Measurements from ENCODE around the gene TTC6.

The TTC6 gene

DNA sequence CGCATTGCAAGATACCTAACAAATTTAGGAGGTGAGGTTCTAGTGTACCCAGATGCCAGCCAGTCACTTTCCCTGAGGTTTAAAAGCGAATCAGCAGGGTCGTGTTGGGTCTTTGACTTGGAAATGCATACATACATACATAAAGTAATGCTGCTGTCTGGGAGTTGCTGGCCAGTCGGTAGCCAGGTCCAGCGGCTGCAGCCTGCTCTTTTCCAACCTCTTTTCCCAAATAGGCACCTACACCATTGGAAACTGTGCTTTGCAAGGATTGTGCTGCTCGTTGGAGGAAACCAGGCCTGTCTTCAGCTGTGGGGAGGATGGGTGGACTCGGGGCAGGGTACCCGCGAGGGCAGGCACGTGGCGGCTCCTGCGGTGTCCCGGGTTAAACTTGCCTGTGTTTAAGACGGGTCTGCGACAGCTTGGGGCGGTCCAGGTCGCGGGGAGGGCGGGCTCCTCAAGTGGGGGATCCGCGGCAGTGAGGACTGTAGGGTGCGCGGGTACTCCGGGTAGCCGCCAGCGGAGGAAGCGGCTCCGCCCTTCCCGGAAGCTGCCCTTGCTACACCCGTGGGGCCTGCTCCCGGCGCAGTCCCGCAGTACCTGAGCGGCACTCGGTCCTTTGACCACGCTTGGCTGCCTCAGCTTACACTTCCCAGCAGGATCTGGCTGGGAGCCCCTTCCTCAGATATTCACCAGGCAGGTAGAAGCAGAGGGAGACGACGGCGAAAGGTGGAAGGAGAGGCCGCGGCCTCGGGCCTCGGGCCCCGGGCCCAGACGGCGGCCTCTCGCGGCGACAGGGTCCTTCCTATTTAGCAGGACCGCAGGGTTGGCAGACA is 2.7 kb downstream of the TTC6 start:
- DNase-seq (no peak), ATAC-seq (no peak)

GRCh38 chr14:37598747-37599506 is 3.5 kb downstream of the TTC6 start:
- ATAC-seq (no peak), DNase-seq (no peak)

DNA sequence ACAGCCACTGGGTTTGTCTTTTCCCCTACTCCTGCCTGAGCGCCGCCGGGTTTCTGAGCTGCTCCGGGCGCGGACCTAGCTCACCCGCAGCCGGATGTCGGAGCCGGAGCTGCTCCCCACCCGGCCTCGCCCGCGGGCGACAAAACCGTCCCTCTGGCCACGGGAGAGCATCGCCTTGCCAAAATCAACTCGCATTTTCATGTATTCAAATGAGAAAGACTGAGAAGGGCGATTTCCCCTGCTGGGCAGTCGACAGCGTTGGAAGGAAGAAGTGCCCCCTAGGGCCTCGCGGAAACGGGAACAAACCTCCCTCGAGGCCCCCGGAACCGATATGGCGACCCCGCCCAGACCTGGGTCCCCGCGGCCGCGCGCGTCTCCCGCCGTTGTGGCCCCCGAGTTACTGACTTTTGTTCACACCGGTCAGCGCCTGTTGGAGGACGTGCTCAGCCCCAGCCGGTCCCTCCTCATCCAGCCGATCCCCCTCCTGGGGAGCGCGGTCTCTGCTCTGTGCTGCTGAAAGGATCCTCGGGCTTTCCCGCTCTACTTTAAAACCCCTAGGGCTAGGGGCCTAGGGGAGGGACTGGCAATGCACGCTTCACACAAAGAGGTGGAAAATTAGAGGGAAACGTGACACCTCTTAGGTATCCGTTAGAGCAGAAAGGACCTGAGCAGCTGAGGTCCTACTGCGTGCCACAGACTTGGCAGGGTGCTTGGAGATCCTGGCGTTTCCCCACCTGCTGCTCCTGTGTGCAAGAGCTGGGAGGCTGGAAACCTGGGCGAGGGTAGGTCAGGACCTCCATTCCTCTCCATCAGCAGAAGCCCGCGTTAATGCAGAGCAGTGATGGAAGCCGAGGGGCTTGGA is 4.3 kb downstream of the TTC6 start:
- DNase-seq (no peak), ATAC-seq (no peak)

GRCh38 chr14:37600880-37601741 is 5.7 kb downstream of the TTC6 start:
- no peak for DNase-seq
- no peak for ATAC-seq

- DNase-seq = no peak
- no peak for ATAC-seq
Observed at GRCh38 chr14:37601865-37602264, 6.4 kb downstream of the TTC6 start.

- ATAC-seq = no peak
- no peak for DNase-seq
Observed at GRCh38 chr14:37602605-37603453, 7.4 kb downstream of the TTC6 start.

GRCh38 chr14:37603688-37604251 is 8.3 kb downstream of the TTC6 start:
- no peak for DNase-seq
- ATAC-seq = no peak

DNA sequence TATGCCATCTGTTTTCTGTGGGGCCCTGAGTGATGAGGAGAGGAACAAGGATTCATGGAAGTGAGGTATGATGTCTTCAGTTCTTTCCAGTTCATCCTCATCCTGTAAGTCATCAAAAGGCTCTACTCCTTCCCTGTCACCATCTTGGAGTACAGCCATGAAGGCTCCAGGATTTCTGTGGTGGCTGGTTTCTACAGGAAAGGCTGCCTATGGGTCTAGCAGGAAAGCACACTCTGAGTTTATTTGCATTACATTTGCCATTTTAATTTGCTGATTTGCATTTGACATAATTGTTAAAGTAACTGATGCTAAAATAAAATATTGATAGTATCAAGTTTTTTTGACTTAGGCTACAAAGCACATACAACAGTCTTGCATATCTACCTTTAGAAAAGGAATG is 11.2 kb downstream of the TTC6 start:
- ATAC-seq (no peak), DNase-seq (no peak)

GRCh38 chr14:37608649-37609048 is 13.2 kb downstream of the TTC6 start:
- ATAC-seq (no peak), DNase-seq (no peak)

- DNase-seq = no peak
- ATAC-seq = no peak
Observed at GRCh38 chr14:37610945-37611523, 15.6 kb downstream of the TTC6 start.

DNA sequence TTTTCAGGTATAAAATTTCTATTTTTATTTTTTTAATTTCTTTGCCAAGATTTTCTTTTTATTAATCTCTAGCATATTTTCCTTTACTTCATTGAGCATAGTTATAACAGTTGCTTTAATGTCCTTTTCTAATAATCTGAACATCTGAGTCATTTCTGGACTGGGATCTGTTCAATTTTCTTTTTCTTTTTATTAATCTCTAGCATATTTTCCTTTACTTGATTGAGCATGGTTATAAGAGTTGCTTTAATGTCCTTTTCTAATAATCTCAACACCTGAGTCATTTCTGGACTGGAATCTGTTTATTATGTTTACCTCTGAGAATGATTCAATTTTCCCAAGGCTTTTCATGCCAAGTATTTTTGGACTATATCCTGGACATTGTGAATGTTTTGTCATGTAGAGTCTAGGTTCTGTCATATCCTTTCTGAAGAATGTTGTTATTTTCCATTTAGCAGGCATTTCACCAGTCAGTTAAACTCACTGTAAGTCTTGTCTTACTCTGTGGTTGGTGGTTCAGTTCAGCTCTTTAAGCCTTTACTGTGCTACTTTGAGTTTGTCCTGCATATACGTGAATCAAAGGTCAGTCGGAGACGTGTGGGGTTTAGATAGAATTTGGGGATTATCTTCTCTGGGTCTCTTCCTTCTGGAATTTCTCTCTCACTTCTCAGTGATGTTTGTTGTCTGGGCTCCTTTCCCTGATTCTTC is 20.3 kb downstream of the TTC6 start:
- ATAC-seq (no peak), DNase-seq (no peak)

DNA sequence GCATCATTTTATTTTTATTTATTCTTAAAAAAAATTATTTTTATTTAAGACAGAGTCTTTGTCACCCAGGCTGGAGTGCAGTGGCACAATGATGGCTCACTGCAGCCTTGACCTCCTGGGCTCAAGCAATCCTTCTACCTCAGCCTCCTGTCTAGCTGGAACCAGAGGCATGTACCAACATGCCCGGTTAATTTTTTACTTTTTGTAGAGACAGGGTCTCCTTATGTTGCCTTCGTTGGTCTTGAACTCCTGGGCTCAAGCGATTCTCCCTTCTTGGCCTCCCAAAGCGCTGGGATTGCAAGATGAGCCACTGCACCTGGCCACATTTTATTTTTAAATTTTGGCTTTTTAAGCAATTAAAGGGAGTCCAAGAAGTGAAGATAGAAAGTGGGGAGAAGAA is 21.4 kb downstream of the TTC6 start:
- DNase-seq (no peak), ATAC-seq (no peak)

- ATAC-seq = no peak
- no peak for DNase-seq
Observed at GRCh38 chr14:37617864-37618365, 22.5 kb downstream of the TTC6 start.

DNA sequence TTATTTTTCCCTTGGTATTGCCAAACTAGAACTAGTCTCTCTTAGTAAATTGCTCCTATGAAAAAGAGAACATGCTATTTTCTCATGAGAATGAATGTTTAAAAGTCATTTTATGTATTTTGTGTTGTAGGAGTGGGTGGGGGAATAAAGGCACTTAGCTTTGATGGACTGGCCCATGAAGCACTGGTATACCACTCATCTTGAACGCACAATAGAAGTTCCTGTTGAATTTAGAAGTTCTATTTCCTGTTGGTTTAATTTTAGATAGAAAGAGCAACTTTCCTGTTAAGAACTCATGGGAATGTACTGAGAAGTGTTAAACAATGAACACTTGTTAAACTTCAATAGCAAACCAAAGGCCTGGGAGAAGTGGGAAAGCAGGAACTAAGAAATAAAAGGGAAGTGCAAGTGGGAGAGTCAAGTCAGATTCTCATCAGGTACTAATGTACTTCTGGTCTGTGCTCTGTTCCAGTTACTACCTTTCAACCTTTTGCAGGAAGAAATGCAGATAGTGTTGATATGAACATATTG is 23.1 kb downstream of the TTC6 start:
- DNase-seq = no peak
- no peak for ATAC-seq

- ATAC-seq (no peak), DNase-seq (no peak)
Observed at GRCh38 chr14:37620856-37621255, 25.4 kb downstream of the TTC6 start.

- DNase-seq (no peak), ATAC-seq (no peak)
Observed at GRCh38 chr14:37622231-37622923, 26.9 kb downstream of the TTC6 start.

DNA sequence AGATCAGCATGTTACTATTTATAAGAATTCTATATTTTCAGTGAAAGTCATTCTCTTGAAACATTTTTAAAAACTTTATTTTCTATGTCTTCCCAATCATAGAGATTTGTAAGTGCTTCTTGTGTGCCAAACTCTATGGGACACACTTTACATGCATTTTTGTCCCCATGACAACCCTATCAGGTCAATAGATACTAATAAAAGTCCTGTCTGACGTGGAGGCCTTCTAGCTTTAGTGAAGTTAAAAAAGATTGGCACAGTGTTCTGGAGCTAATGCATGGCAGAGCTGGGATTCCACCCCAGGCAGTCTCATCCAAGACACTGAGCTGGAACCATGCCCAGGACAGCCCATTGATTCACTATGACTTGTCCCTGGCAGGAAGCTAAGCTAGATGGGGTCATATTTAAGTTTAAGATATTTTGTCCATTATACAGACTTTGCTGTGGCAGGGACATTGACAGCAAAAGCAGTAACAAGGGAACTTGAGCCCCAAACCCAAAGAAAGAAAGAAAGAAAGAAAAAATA is 28.1 kb downstream of the TTC6 start:
- no peak for ATAC-seq
- DNase-seq = no peak

GRCh38 chr14:37623971-37624370 is 28.5 kb downstream of the TTC6 start:
- ATAC-seq (no peak), DNase-seq (no peak)

Measured in stimulated activated naive CD8-positive, alpha-beta T cell treated with anti-CD3 and anti-CD28 coated beads, Interleukin-15, Interleukin-2, amounts not matched to agents 100 U/mL and 50 U/mL, for 24 hours (primary cell).